DOHH2 (cell line): Measurements from ENCODE around the gene HHAT.

Experiments
- H3F3A ChIP-seq: fragments of 200-600 bp; sonication (generic), shearing (Covaris generic); 2 replicates; pipeline ENCODE4 v1.6.0; 2016; ENCODE audit warnings: antibody characterized with exemption, mild to moderate bottlenecking; ENCODE audit not compliant: control insufficient read depth, insufficient read depth
- H3K27ac ChIP-seq: fragments of 200-600 bp; sonication (generic); 2 replicates; pipeline ENCODE4 v1.5.1; 2014; ENCODE audit warnings: low read depth, mild to moderate bottlenecking, low read length, moderate library complexity
- H3K27me3 ChIP-seq: fragments of 200-600 bp; sonication (generic); 2 replicates; pipeline ENCODE4 v1.6.1; 2014; ENCODE audit warnings: mild to moderate bottlenecking, low read length, mixed read lengths; ENCODE audit not compliant: control insufficient read depth
- H3K36me3 ChIP-seq: fragments of 200-600 bp; sonication (generic); 2 replicates; pipeline ENCODE4 v1.6.1; 2014; ENCODE audit warnings: mild to moderate bottlenecking, low read length, moderate library complexity, mixed read lengths; ENCODE audit not compliant: control insufficient read depth
- H3K4me1 ChIP-seq: fragments of 200-600 bp; sonication (generic); 2 replicates; pipeline ENCODE4 v1.6.1; 2014; ENCODE audit warnings: mild to moderate bottlenecking, low read length, mixed read lengths; ENCODE audit not compliant: control insufficient read depth
- H3K4me2 ChIP-seq: fragments of 200-600 bp; sonication (generic); 2 replicates; pipeline ENCODE4 v1.6.0; 2014; ENCODE audit warnings: mild to moderate bottlenecking, low read length, moderate library complexity
- H3K4me3 ChIP-seq: fragments of 200-600 bp; sonication (generic); 2 replicates; pipeline ENCODE4 v1.5.1; 2014; ENCODE audit warnings: mild to moderate bottlenecking, low read length, mixed read lengths
- H3K79me2 ChIP-seq: fragments of 200-600 bp; sonication (generic); 2 replicates; pipeline ENCODE4 v1.6.1; 2014; ENCODE audit warnings: mild to moderate bottlenecking, low read length, mixed read lengths; ENCODE audit not compliant: control insufficient read depth
- H3K9me2 ChIP-seq: fragments of 200-600 bp; sonication (generic); replicated peaks from 2 replicates; pipeline ENCODE4 v1.6.1; 2014; ENCODE audit warnings: mild to moderate bottlenecking, low read length, mixed read lengths; ENCODE audit not compliant: control insufficient read depth
- H3K9me3 ChIP-seq: fragments of 200-600 bp; sonication (generic); 2 replicates; pipeline ENCODE4 v1.6.1; 2014; ENCODE audit warnings: antibody characterized with exemption, low read length, mixed read lengths; ENCODE audit not compliant: control insufficient read depth, insufficient read depth
- H4K20me1 ChIP-seq: fragments of 200-600 bp; sonication (generic); 2 replicates; pipeline ENCODE4 v1.6.0; 2014; ENCODE audit warnings: low read depth, mild to moderate bottlenecking, antibody characterized with exemption, low read length, moderate library complexity; ENCODE audit not compliant: control insufficient read depth, insufficient read depth
- CTCF ChIP-seq: fragments of 200-600 bp; sonication (generic); IDR thresholded peaks from one replicate; pipeline ENCODE4 v1.5.1; 2014; ENCODE audit warnings: antibody characterized with exemption, mild to moderate bottlenecking, low read depth, low read length; ENCODE audit not compliant: poor library complexity, severe bottlenecking
- EZH2phosphoT487 ChIP-seq: fragments of 200-600 bp; sonication (generic); IDR thresholded peaks from 2 replicates; pipeline ENCODE4 v1.6.1; 2017; ENCODE audit warnings: borderline replicate concordance, mild to moderate bottlenecking, antibody characterized with exemption, low read length, moderate library complexity, mixed read lengths

HHAT gene

GRCh38 chr1:210445485-210445884 lies 116.8 kb downstream of the HHAT start:
- Histone ChIP-seq H3K27me3 (no peaks in the 10 kb centered on the region), H3K4me3 (no peak overlapping the region), H3K36me3 (no peaks in the 10 kb centered on the region), H4K20me1 (no peaks in the 10 kb centered on the region), H3K4me1 (no peaks in the 10 kb centered on the region), H3K27ac (no peak overlapping the region), H3K4me2 (no peak overlapping the region), H3F3A (no peaks in the 10 kb centered on the region), H3K9me3 (no peaks in the 10 kb centered on the region), H3K9me2 (no peaks in the 10 kb centered on the region), H3K79me2 (no peaks in the 10 kb centered on the region)
- no peak for TF ChIP-seq EZH2phosphoT487
- no peak for TF ChIP-seq CTCF

- TF ChIP-seq CTCF (no peak), EZH2phosphoT487 (no peak)
- Histone ChIP-seq H3K4me2 (no peak overlapping the region), H3K4me1 (no peaks in the 10 kb centered on the region), H3K9me3 (no peaks in the 10 kb centered on the region), H3F3A (no peaks in the 10 kb centered on the region), H3K4me3 (no peak overlapping the region), H3K79me2 (no peaks in the 10 kb centered on the region), H4K20me1 (no peaks in the 10 kb centered on the region), H3K27ac (no peak overlapping the region), H3K27me3 (no peaks in the 10 kb centered on the region), H3K36me3 (no peaks in the 10 kb centered on the region), H3K9me2 (no peaks in the 10 kb centered on the region)
These were observed 117.2 kb downstream of the HHAT start for GRCh38 chr1:210445931-210446330.

- Histone ChIP-seq H3F3A (no peaks in the 10 kb centered on the region), H3K27ac (no peak overlapping the region), H3K4me1 (no peaks in the 10 kb centered on the region), H3K4me2 (no peak overlapping the region), H3K79me2 (no peaks in the 10 kb centered on the region), H3K27me3 (no peaks in the 10 kb centered on the region), H3K9me2 (no peaks in the 10 kb centered on the region), H3K36me3 (no peaks in the 10 kb centered on the region), H3K9me3 (no peaks in the 10 kb centered on the region), H4K20me1 (no peaks in the 10 kb centered on the region), H3K4me3 (no peak overlapping the region)
- TF ChIP-seq EZH2phosphoT487 (no peak), CTCF (no peak)
These were observed 117.8 kb downstream of the HHAT start for GRCh38 chr1:210446479-210446878.

GRCh38 chr1:210447456-210448057 lies 118.9 kb downstream of the HHAT start:
- Histone ChIP-seq H3K79me2 (no peaks in the 10 kb centered on the region), H4K20me1 (no peaks in the 10 kb centered on the region), H3K9me3 (no peaks in the 10 kb centered on the region), H3K27me3 (0 out of 2 replicates have a peak, but pooled peaks cover 1% of the 10 kb centered on the region), H3K27ac (no peak overlapping the region), H3K4me1 (no peaks in the 10 kb centered on the region), H3K4me3 (no peak overlapping the region), H3K4me2 (no peak overlapping the region), H3K9me2 (no peaks in the 10 kb centered on the region), H3F3A (no peaks in the 10 kb centered on the region), H3K36me3 (no peaks in the 10 kb centered on the region)
- TF ChIP-seq CTCF, result no peak
- TF ChIP-seq EZH2phosphoT487, result no peak
